BLaER1 treated with 17β-estradiol and CSF1 and Interleukin-3, amounts not matched to agents 10 nM and 100 nM (cell line): ENCODE measurements around the gene FRAS1.

Experiments
- H3K27ac ChIP-seq, 11 experiments: shearing (Covaris generic); formaldehyde crosslinking; 2 replicates each; pipeline ENCODE4 v1.8.1; 2022
- H3K27me3 ChIP-seq, 11 experiments: shearing (Covaris generic); formaldehyde crosslinking; 2 replicates each; pipeline ENCODE4 v1.8.1; 2022
- H3K36me3 ChIP-seq, 11 experiments: shearing (Covaris generic); formaldehyde crosslinking; 2 replicates each; pipeline ENCODE4 v1.8.1; 2022
- H3K4me1 ChIP-seq, 10 experiments: shearing (Covaris generic); formaldehyde crosslinking; 2 replicates each; pipeline ENCODE4 v1.8.1; 2022
- H3K4me2 ChIP-seq, 11 experiments: shearing (Covaris generic); formaldehyde crosslinking; 2 replicates each; pipeline ENCODE4 v1.8.1; 2022
- H3K4me3 ChIP-seq, 10 experiments: shearing (Covaris generic); formaldehyde crosslinking; 2 replicates each; pipeline ENCODE4 v1.8.1; 2022
- H3K9ac ChIP-seq, 11 experiments: shearing (Covaris generic); formaldehyde crosslinking; 2 replicates each; pipeline ENCODE4 v1.8.1; 2022
- H3K9me3 ChIP-seq, 11 experiments: shearing (Covaris generic); formaldehyde crosslinking; replicated peaks in 1 of 11; 2 replicates each; pipeline ENCODE4 v1.8.1; 2022
- H4K20me1 ChIP-seq, 11 experiments: shearing (Covaris generic); formaldehyde crosslinking; 2 replicates each; pipeline ENCODE4 v1.8.1; 2022
- Cebpa-rat ChIP-seq, 11 experiments: shearing (Covaris generic); IDR thresholded peaks; 2 replicates each; pipeline ENCODE4 v1.8.1; 2022

FRAS1 gene

GRCh38 chr4:78386679-78387078 lies 329.6 kb downstream of the FRAS1 start:
- Histone ChIP-seq H3K4me2 (no peak overlapping the region), H3K9ac (no peak overlapping the region), H3K9me3 (no peaks in the 10 kb centered on the region), H3K27ac (no peak overlapping the region), H3K4me3 (no peak overlapping the region), H4K20me1 (no peaks in the 10 kb centered on the region), H3K27me3 (no peaks in the 10 kb centered on the region), H3K4me1 (no peaks in the 10 kb centered on the region), H3K36me3 (no peaks in the 10 kb centered on the region)
- no peak for TF ChIP-seq Cebpa-rat (IDR thresholded peaks at IDR 0.05)

- no peak overlapping the region for H3K27ac ChIP-seq
- H3K36me3 ChIP-seq: no peaks in the 10 kb centered on the region
- H3K9me3 ChIP-seq: peaks cover 17 to 38% (median 25%) of the 10 kb centered on the region in 11 experiments
- no peaks in the 10 kb centered on the region for H4K20me1 ChIP-seq
- no peaks in the 10 kb centered on the region for H3K4me1 ChIP-seq
- H3K27me3 ChIP-seq: no peaks in the 10 kb centered on the region
- no peak overlapping the region for H3K4me3 ChIP-seq
- H3K9ac ChIP-seq: no peak overlapping the region
- no peak overlapping the region for H3K4me2 ChIP-seq
- no peak for TF ChIP-seq Cebpa-rat (IDR thresholded peaks at IDR 0.05)
These were observed 338.5 kb downstream of the FRAS1 start for GRCh38 chr4:78395642-78396041.

GRCh38 chr4:78396613-78397291 lies 339.6 kb downstream of the FRAS1 start:
- H4K20me1 ChIP-seq: no peaks in the 10 kb centered on the region
- no peak overlapping the region for H3K4me3 ChIP-seq
- no peak for TF ChIP-seq Cebpa-rat (IDR thresholded peaks at IDR 0.05)
- no peaks in the 10 kb centered on the region for H3K36me3 ChIP-seq
- H3K4me1 ChIP-seq: no peaks in the 10 kb centered on the region
- H3K9me3 ChIP-seq: peaks cover 17 to 38% (median 25%) of the 10 kb centered on the region in 11 experiments
- H3K27ac ChIP-seq: no peak overlapping the region
- no peak overlapping the region for H3K9ac ChIP-seq
- no peak overlapping the region for H3K4me2 ChIP-seq
- H3K27me3 ChIP-seq: no peaks in the 10 kb centered on the region

GRCh38 chr4:78397292-78397630 lies 340.1 kb downstream of the FRAS1 start:
- Histone ChIP-seq H3K9ac (no peak overlapping the region), H3K4me2 (no peak overlapping the region), H3K9me3 (peaks cover 17 to 38% (median 25%) of the 10 kb centered on the region in 11 experiments), H3K36me3 (no peaks in the 10 kb centered on the region), H3K4me3 (no peak overlapping the region), H3K4me1 (no peaks in the 10 kb centered on the region), H3K27me3 (no peaks in the 10 kb centered on the region), H3K27ac (no peak overlapping the region), H4K20me1 (no peaks in the 10 kb centered on the region)
- no peak for TF ChIP-seq Cebpa-rat (IDR thresholded peaks at IDR 0.05)

GRCh38 chr4:78409612-78410202 lies 352.6 kb downstream of the FRAS1 start:
- H3K4me2 ChIP-seq: no peak overlapping the region
- peaks cover 0 to 11% (median 6%) of the 10 kb centered on the region in 10 experiments; a peak in 9 of 20 replicates for H3K4me1 ChIP-seq
- H3K27me3 ChIP-seq: no peaks in the 10 kb centered on the region
- H3K36me3 ChIP-seq: no peaks in the 10 kb centered on the region
- no peak for TF ChIP-seq Cebpa-rat (IDR thresholded peaks at IDR 0.05)
- H3K4me3 ChIP-seq: no peak overlapping the region
- no peak overlapping the region for H3K9ac ChIP-seq
- no peak overlapping the region for H3K27ac ChIP-seq
- peaks cover 0 to 10% (median 5%) of the 10 kb centered on the region in 11 experiments; a peak in 7 of 22 replicates for H3K9me3 ChIP-seq
- no peaks in the 10 kb centered on the region for H4K20me1 ChIP-seq

- TF ChIP-seq Cebpa-rat (IDR thresholded peaks at IDR 0.05): no peak
- H3K9ac ChIP-seq: no peak overlapping the region
- no peaks in the 10 kb centered on the region for H4K20me1 ChIP-seq
- no peaks in the 10 kb centered on the region for H3K27me3 ChIP-seq
- H3K27ac ChIP-seq: no peak overlapping the region
- peaks cover 0 to 11% (median 6%) of the 10 kb centered on the region in 10 experiments; a peak in 9 of 20 replicates for H3K4me1 ChIP-seq
- no peaks in the 10 kb centered on the region for H3K36me3 ChIP-seq
- H3K9me3 ChIP-seq: peaks cover 0 to 10% (median 5%) of the 10 kb centered on the region in 11 experiments; a peak in 7 of 22 replicates
- H3K4me3 ChIP-seq: no peak overlapping the region
- H3K4me2 ChIP-seq: no peak overlapping the region
These were observed 353.1 kb downstream of the FRAS1 start for GRCh38 chr4:78410225-78410624.

- TF ChIP-seq Cebpa-rat (IDR thresholded peaks at IDR 0.05): no peak
- Histone ChIP-seq H3K4me3 (no peak overlapping the region), H3K9ac (no peak overlapping the region), H3K4me1 (peaks cover 0 to 11% (median 6%) of the 10 kb centered on the region in 10 experiments; a peak in 9 of 20 replicates), H3K27me3 (no peaks in the 10 kb centered on the region), H3K36me3 (no peaks in the 10 kb centered on the region), H3K27ac (no peak overlapping the region), H3K4me2 (no peak overlapping the region), H3K9me3 (peaks cover 0 to 10% (median 5%) of the 10 kb centered on the region in 11 experiments; a peak in 7 of 22 replicates), H4K20me1 (no peaks in the 10 kb centered on the region)
These were observed 353.6 kb downstream of the FRAS1 start for GRCh38 chr4:78410676-78411075.

- Histone ChIP-seq H3K27ac (no peak overlapping the region), H3K9me3 (no peaks in the 10 kb centered on the region), H3K4me2 (peak overlapping the region in 7 of 11 experiments; percentile 5 to 36 (median 18); a peak in 6 of 22 replicates), H3K4me1 (peaks cover 0 to 11% (median 6%) of the 10 kb centered on the region in 10 experiments; a peak in 9 of 20 replicates), H3K27me3 (no peaks in the 10 kb centered on the region), H3K36me3 (no peaks in the 10 kb centered on the region), H4K20me1 (no peaks in the 10 kb centered on the region), H3K4me3 (no peak overlapping the region), H3K9ac (no peak overlapping the region)
- TF ChIP-seq Cebpa-rat (IDR thresholded peaks at IDR 0.05): no peak
These were observed 357.0 kb downstream of the FRAS1 start for GRCh38 chr4:78414116-78414515.

- no peaks in the 10 kb centered on the region for H3K27me3 ChIP-seq
- no peaks in the 10 kb centered on the region for H4K20me1 ChIP-seq
- H3K27ac ChIP-seq: no peak overlapping the region
- no peak overlapping the region for H3K4me2 ChIP-seq
- no peak overlapping the region for H3K9ac ChIP-seq
- no peaks in the 10 kb centered on the region for H3K36me3 ChIP-seq
- H3K4me3 ChIP-seq: no peak overlapping the region
- TF ChIP-seq Cebpa-rat (IDR thresholded peaks at IDR 0.05): no peak
- H3K4me1 ChIP-seq: peaks cover 0 to 11% (median 6%) of the 10 kb centered on the region in 10 experiments; a peak in 9 of 20 replicates
- 0 out of 22 replicates have a peak, but pooled peaks cover 0 to 4% (median 0%) of the 10 kb centered on the region in 11 experiments for H3K9me3 ChIP-seq
These were observed 360.5 kb downstream of the FRAS1 start for GRCh38 chr4:78417603-78418002.
